Skin of body (tissue), 2 donors: ENCODE measurements around the gene SPACA6. TPM values are rescaled to one million over a fixed set of nuclear protein-coding genes. Genes with fewer than 3 reads are reported as not detected.
A peak's percentile ranks its signal among the peaks of the same experiment; 100 is the strongest.

Source experiments
- DNase-seq: peaks from one replicate; lab custom pipeline; 2025; lab: John Stamatoyannopoulos, UW
- total RNA-seq: library from RNA; depleted of rRNA; stranded (reverse); fragments of >200 nt; gene quantifications from one replicate; pipeline ENCODE4 v1.2.3, GENCODE V29; 2014

Gene SPACA6
- total RNA-seq, 1 donor from 2014 or later, result 5.3 TPM

DNA sequence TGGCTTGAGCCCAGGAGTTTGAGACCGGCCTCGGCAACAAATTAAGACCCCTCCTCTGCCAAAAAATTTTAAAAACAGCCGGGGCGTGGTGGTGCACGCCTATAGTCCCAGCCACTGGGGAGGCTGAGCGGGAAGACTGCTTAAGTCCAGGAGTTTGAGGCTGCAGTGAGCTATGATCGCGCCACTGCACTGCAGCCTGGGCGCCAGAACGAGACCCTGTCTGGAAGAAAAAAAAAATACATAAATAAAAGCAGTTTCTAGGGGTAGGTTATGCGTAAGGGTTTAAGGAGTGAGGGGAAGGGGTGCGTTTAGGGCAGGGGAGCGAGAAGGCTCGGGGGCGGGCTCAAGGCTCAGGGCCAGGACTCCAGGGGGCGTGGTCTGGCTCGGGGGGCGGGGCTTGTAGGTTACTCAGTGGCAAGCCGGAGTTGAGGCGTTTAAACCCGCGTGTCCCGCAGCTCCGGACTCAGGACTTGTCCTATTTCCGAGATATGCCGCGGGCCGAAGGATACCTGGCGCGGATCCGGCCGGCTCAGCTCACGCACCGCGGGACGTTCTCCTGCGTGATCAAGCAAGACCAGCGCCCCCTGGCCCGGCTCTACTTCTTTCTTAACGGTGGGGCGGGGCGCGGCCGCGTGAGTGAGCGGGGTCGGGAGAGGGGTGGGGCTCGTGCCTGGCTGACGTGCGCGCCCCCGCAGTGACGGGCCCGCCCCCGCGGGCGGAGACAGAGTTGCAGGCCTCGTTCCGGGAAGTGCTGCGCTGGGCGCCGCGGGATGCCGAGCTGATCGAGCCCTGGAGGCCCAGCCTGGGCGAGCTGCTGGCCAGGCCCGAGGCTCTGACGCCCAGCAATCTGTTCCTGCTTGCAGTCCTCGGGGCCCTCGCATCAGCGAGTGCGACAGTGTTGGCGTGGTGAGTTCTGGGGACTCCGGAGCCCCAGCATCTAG, 10.7 kb downstream of the SPACA6 start:
- peak; percentile 95 for DNase-seq

DNA sequence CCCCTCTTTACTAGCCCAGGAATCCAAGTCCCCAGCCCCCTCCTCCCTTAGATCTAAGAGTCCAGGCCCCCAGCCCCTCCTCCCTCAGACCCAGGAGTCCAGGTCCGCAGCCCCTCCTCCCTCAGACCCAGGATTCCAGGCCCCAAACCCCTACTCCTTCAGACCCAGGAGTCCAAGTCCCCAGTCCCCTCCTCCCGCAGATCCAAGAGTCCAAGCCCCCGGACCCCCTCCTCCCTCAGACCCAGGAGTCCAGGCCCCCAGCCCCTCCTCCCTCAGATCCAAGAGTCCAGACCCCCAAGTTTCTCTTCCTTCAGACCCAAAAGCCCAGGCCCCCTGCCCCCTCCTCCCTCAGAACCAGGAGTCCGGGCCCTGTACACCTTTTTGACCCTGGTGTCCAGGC, 11.5 kb downstream of the SPACA6 start:
- no peak for DNase-seq

DNA sequence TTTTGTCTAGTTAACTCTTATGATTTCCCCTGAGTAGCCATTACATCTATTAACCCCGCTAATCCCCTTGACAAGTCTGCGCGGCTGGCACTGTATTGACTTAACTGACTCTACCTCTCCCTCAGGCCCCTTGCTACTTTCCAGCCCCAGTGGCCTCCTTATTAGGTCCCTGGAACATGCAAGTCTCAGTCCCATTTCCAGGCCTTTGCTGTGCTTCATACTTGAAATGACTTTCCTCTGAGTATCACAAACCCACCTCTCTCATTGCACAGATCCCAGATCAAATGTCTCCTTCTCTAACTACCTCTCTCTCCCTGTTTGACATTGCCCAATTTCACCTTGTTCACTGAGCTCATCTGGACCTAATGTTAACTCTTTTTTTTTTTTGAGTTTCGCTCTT, 13.2 kb downstream of the SPACA6 start:
- DNase-seq, result no peak

DNA sequence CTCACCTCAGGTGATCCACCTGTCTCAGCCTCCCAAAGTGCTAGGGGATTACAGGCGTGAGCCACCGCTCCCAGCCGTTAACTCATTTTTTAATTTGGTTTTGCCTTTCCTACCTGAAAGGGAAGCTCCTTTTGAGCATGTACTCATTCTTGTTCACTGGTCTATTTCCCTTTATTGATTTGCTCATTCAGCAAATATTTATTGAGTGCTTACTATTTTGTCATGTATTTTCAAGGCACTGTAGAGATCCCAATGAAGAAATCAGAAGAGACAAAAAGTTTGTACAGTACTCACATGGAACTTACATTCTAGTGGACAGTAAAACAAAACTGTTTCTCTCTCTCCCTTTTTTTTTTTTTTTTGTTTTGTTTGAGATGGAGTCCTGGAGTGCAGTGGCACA, 13.8 kb downstream of the SPACA6 start:
- DNase-seq, result no peak

DNA sequence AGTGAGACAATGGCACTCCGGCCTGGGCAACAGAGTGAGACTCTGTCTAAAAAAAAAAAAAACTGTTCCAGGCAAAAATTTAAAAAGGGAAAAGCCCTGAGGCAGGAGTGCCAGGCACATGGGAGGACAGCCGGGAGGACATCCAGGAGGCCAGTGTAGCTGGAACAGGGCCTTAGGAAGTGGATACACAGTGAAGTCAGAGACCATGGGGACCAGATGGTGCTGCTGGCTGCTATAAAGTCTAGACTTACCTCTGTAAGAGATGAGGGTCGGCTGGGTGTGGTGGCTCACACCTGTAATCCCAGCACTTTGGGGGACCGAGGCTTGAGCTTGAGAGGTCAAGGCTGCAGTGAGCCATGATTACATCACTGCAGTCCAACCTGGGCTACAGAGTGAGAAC, 15.7 kb downstream of the SPACA6 start:
- no peak for DNase-seq

DNA sequence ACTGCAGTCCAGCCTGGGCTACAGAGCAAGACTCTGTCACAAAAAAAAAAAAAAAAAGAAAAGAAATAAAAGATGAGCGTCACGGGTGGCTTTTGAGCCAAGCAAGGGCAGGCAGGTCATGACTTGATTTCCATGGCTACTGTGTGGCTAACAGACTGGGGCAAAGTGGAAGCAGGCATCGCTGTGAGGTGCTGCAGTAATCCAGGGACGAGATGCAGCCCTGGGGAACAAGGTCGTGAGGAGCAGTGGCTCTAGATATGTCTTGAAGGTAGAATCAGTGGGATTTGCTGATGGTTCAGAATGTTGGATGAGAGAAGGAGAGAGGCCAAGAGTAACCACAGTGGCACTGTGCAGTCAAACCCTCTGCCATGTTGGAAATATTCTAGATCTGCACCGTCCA, 16.4 kb downstream of the SPACA6 start:
- no peak for DNase-seq

DNA sequence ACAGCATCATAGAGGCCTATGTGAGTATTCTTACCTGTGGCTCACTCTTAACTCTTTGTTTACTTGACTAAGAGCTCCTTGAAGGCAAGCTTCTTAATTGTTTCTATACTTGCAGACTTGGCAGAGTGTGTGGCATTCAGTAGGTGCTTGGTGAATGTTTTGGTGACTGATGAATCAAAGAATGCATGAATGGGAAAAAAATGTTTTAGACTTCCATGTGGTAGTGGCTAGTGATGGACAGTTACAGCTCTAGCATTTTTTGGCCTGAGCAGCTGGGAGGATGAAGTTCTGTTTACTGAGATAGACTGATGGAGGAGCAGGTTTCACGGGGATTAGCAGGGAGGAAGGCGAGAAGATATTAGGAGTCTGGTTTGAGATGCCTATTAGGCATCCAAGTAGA, 17.0 kb downstream of the SPACA6 start:
- no peak for DNase-seq

DNA sequence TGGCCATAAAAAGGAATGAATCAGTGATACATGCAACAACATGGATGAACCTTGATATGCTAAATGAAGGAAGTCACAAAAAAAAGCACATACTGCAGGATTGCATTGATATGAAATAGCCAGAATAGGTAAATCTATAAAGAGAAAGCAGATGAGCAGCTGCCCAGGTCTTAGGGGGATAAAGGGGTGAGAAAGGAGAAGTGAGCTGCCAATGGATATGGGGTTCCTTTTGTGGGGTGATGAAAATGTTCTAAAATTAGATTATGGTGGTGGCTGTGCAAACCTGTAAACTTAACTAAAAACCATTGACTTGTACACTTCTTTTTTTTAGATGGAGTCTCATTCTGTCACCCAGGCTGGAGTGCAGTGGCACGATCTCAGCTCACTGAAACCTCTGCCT, 18.6 kb downstream of the SPACA6 start:
- DNase-seq, result no peak

DNA sequence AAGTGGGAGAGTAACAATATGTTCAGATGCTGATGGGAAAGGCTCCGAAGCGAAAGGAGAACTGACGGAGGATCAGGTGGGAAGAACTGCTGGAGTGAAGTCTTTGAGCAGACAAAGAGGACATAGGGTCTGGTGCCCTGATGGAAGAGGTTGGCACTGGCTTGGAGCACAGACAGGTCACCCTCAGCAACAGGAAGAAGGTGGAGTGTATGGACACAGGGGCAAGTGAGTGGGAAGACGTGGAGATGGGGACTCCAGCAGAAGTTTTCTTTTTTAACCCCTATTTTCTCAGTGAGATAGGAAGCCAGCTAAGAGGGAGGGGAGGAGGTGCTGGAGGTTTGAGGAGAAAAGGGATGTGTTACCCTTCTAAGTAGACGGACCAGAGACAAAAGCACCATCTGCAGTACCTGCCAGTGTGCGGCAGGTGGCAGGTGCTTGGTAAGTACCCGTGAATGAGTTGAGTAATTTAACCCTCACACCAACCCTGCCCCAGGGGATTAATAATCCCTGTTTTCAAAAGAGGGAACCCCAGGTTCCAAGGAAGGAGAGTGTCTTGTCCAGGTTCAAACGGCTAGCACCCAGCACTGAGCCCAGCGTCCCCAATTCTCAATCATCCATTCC, 19.4 kb downstream of the SPACA6 start:
- DNase-seq, result no peak

DNA sequence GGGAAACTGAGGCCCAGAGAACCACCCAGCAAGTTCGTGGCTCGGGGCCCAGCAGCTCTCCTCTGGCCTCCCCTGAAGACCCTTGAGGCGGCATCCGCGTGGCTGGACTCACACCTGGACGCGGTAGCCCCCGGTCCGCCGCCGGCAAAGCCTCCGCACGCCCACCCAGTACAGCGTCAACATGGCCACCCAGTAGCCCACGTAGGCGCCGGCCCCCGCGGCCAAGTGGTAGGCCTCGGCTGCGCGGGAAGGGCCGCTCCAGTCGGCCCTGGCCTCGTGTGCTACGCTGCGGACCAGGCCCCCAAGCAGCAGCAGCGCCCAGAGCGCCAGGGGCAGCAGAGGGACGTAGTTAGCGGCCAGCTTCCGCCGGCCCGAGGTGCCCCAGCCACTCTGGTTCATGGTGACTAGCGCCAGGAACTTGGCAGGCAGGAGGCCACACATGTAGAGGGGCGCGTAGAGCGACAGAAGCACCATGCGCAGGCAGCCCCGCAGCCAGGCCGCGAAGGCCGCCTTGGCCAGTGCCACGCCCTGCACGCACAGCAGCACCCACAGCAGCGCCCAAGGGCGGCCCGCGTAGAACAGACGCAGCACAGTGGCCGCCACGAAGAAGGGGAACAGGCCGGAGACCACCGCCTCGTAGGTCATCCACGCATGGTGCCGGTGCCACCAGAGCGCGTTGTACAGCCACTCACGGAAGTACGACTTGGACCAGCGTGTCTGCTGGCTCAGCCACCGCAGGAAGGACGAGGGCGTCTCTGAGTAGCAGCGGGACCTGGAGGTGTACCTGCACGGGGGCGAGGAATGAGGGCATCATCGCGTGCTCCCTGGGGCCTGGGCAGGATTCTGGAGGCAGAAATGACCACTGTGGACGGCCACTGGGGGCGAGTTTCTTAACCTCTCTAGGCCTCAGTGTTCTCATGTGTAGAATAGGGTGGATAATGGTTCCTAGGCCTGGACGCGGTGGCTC, 20.5 kb downstream of the SPACA6 start:
- DNase-seq, result no peak

DNA sequence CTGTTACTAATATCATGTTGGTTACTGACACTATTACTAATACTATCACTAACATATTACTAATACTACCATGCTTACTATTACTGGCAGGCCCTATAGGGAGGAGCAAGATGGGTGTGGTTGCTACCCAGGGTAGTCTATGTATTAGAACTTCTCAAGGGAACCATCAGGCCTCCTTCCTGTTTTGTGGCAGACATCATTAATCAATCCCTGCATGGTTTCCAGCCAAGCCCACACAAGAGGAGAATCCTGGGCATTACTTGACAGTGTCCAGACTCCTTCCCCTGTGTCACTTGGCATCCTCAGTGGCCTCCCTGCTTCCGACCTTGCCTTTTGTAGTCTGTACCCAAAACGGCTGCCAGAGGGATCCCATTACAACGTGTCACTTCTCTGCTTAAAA, 21.7 kb downstream of the SPACA6 start:
- DNase-seq, result no peak

DNA sequence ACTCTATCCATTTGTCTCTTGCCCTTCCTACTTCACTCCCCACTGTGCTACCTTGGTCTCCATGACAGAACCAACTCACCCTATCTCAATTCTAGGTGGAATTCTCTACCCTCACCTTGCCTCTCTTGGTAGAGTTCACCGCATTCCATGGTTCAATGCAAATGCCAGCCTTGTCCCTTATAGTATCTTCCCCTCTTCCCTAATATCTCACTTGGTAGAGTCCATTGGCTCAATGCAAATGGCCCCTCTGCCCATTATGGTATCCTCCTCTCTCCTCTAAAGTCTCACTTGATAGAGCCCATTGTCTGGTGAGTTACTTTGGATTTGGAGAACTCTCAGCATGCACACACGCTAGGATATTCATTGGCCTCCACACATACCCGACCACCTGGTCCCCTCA, 22.7 kb downstream of the SPACA6 start:
- no peak for DNase-seq

DNA sequence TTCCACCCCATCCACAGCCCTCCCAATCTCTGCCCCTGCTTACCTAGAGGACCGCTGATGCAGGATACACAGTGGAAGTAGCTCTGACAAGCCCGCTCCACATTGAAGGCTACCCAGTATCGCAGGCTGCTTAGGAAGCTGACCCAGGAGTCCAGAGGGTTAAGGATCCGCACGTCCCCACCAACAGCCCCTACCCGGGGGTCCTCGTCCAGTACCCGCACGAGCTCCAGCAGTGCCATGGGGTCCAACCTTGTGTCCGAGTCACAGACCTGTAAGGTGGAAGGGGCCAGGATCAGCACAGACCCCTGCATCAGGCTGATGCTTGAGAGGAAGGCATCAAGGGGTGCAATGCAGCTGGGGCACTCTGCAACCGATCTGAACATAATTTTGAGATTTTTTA, 23.8 kb downstream of the SPACA6 start:
- DNase-seq, result no peak

DNA sequence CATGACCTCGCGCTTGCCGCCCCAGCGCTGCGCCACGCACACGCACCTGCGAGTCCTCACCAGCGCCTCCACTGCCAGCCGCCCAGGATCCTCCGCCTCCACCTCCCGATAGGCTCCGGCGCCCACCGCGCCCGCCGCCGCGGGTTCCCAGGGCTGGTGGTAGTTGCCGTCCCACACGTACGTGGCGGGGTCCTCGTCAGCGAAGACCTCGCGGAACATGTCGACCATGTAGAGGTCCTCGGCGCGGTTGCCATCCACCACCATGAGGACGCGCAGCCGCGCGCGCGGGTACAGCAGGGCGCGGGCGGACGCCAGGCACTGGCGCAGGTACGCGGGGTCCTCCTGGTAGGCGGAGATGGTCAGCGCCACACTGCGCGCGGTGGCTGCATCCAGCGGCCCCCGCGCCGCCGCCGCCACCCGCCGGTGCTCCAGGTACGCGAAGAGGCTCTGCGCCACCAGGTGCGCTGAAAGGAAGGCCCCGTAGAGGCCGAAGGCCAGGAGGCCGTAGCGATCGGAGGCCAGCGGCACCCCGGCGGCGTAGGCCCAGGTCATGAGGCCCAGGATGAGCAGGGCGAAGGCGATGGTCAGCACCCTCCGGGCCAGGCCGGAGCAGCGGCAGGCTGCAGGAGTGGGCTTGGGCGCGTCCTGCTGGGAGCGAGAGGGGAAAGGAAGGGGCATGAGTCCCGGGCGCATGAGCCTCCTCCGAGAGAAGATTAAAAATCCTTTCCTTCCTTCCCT, 26.3 kb downstream of the SPACA6 start:
- no peak for DNase-seq

DNA sequence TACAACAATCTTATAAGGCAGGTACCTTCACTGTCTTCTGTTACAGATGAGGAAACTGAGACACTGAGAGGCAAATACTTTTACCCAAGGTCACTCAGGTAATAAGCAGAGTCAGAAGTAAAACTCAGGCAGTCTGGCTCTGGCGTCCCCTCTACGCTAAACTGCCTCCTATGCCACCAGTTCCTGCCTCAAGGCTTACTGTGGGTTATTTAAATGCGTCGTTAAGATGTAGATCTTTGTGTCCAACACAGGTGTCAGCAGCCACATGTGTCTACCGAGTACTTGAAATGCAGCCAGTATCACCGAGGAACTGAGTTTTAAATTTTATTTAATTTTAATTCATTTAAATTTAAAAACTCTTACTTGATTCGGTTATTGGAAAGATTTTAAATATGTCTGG, 28.8 kb downstream of the SPACA6 start:
- no peak for DNase-seq

DNA sequence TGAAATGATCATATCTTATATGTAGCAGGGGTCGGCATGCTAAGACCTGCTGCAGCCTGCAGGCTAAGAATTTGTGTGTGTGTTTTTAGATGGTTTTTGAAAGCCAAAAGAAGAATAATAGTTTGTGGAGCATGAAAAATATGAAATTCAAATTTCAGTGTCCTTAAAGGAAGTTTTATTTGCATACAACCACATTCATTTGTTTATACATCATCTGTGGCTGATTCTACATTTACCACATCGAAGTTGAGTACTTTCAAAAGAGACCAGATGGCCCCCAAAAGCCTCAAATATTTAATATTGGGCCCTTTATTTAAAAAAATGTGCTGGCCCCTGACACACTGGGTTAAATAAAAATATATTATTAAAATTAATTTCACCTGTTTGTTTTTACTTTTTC, 29.4 kb downstream of the SPACA6 start:
- no peak for DNase-seq

DNA sequence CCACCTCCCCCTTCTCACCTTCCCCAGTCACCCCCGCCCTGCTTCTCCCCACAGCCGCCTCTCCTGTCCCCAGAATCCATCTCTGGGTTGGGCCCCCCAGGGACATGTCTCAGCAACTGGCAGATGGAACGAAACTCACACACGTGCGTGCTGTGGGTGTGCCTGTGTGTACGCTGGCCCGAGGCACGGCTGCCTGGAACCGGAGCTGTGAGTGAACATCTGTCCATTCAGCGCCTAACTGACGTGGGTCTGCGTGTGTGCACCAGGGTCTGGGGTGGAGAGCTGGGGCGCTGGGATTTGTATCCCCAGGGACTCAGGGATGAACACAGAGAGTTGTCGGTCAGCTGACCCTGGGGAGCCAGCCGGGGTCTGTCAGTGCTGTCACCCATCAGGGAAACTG, 31.4 kb downstream of the SPACA6 start:
- no peak for DNase-seq

DNA sequence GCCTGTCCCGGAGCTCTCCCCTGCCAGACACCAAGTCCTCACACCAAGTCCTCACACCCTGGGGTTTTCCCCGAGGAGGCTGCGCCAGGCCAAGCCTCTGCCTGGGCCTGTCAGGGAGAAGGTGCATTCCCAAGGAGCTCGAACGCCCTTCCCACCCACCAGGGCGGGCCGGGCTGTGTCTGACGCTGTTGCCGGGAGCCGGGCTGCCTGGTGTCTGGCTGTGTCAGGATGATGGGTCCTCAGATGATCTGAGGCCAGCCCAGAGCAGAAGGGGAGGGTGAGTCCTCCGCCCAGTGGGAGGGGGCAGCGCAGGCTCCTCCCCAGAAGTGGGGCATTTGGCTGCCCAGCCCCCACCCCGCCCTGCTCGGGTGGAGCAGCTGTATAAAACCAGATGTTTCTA, 32.9 kb downstream of the SPACA6 start:
- DNase-seq, result peak; percentile 47

DNA sequence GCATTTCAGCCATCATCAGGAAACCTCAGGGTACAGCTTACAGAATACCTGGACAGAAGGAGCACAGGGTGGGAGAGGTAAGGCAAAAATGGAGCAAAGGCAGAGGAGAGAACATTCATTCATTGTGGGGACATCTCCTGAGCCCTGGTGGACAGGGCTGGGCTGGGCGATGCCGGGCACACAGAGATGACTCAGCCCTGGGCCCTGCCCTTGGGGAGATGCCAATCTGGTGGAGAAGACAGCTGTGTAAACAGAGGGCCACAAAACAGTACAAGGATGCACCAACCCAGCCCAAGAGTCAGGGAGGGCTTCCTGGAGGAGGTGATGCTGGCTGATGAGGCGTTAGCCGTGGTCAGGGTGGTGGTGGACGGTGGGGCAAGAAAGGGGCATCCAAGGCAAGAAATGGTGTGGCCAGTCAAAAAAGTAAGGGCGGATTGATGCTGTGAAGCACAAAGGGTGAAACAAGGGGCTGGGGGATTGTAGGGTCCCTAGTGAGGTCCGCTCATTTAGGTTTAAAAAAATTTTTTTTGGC, 34.3 kb downstream of the SPACA6 start:
- DNase-seq, result no peak

DNA sequence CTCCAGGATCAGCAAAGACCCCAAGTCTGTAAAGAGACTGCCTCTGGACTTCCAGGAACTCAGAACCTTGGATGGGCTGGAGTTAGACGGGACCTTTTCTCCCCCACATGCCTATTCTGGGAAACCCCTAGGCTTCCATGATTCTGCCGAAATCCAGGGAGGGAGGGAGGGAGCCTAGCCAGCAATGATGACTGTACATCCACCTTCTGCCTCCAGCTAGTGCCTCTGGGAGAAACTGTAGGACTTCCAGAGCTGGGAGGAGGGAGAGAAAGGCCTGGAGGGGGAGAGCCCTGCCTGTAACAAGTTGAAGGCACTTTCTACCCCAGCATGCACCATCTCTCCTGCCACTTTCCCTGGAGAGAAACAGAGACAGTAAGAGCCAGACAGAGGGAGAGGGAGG, 36.7 kb downstream of the SPACA6 start:
- DNase-seq, result no peak
